ENCODE data around the gene CHIT1.

CHIT1 gene

GRCh38 chr1:203186446-203187303, 42.8 kb downstream of the CHIT1 start, which contains the start of gene CHI3L1:
Gene CHI3L1, minus strand, starts transcription at chr1:203186704. Its CDS starts 81 bp downstream, at chr1:203186623.
- no peak for DNase-seq

GRCh38 chr1:203186091-203186445, 43.4 kb downstream of the CHIT1 start:
- DNase-seq = no peak

- DNase-seq = no peak
Observed at GRCh38 chr1:203185585-203185984, 43.9 kb downstream of the CHIT1 start.

- no peak for DNase-seq
Observed at GRCh38 chr1:203185061-203185461, 44.4 kb downstream of the CHIT1 start.

GRCh38 chr1:203184467-203184866, 45.0 kb downstream of the CHIT1 start:
- DNase-seq = no peak

GRCh38 chr1:203183828-203184227, 45.6 kb downstream of the CHIT1 start:
- no peak for DNase-seq

- no peak for DNase-seq
Observed at GRCh38 chr1:203182387-203182953, 47.0 kb downstream of the CHIT1 start.

GRCh38 chr1:203181586-203182386, 47.7 kb downstream of the CHIT1 start:
- no peak for DNase-seq

GRCh38 chr1:203180611-203181330, 48.7 kb downstream of the CHIT1 start:
- DNase-seq = no peak

GRCh38 chr1:203179667-203180005, 49.8 kb downstream of the CHIT1 start:
- no peak for DNase-seq

- no peak for DNase-seq
Observed at GRCh38 chr1:203178821-203179666, 50.4 kb downstream of the CHIT1 start.

GRCh38 chr1:203178083-203178482, 51.4 kb downstream of the CHIT1 start:
- no peak for DNase-seq

- DNase-seq = no peak
Observed at GRCh38 chr1:203177470-203178039, 51.9 kb downstream of the CHIT1 start.

GRCh38 chr1:203177036-203177405, 52.5 kb downstream of the CHIT1 start:
- no peak for DNase-seq

GRCh38 chr1:203176273-203177035, 53.0 kb downstream of the CHIT1 start:
- no peak for DNase-seq

GRCh38 chr1:203175827-203176241, 53.6 kb downstream of the CHIT1 start:
- DNase-seq = no peak

GRCh38 chr1:203175237-203175826, 54.1 kb downstream of the CHIT1 start, which contains the start of gene MYBPH:
Gene MYBPH, minus strand, starts transcription at chr1:203175826. Its CDS starts 71 bp downstream, at chr1:203175755.
- DNase-seq = no peak

GRCh38 chr1:203174324-203174985, 55.0 kb downstream of the CHIT1 start:
- DNase-seq = no peak

GRCh38 chr1:203173566-203173965, 55.9 kb downstream of the CHIT1 start:
- DNase-seq = no peak

GRCh38 chr1:203173011-203173555, 56.4 kb downstream of the CHIT1 start:
- DNase-seq = no peak
